Karpas-422 (cell line): ENCODE measurements around the gene SH3GL1. TPM values are rescaled to one million over a fixed set of nuclear protein-coding genes. Genes with fewer than 3 reads are reported as not detected.

Source experiments
- DNase-seq: peaks from one replicate; pipeline ENCODE4 v3.0.0-alpha.2; 2015
- H2AFZ ChIP-seq: fragments of 200-600 bp; sonication (generic); 2 replicates; pipeline ENCODE4 v1.6.1; 2014; ENCODE audit warnings: antibody characterized with exemption, low read length, mixed read lengths
- H3K27ac ChIP-seq: fragments of 200-600 bp; sonication (generic); 2 replicates; pipeline ENCODE4 v1.5.1; 2014; ENCODE audit warnings: mild to moderate bottlenecking, low read length, moderate library complexity
- H3K27me3 ChIP-seq: fragments of 200-600 bp; sonication (generic); 2 replicates; pipeline ENCODE4 v1.6.1; 2014; ENCODE audit warnings: low read length, mixed read lengths
- H3K36me3 ChIP-seq: fragments of 200-600 bp; sonication (generic); 2 replicates; pipeline ENCODE4 v1.6.1; 2014; ENCODE audit warnings: low read length, mixed read lengths; ENCODE audit not compliant: insufficient read depth
- H3K4me1 ChIP-seq: fragments of 200-600 bp; sonication (generic); 2 replicates; pipeline ENCODE4 v1.6.1; 2014; ENCODE audit warnings: mild to moderate bottlenecking, low read length, mixed read lengths
- H3K4me2 ChIP-seq: fragments of 200-600 bp; sonication (generic); 2 replicates; pipeline ENCODE4 v1.6.1; 2014; ENCODE audit warnings: low read length, low read depth, mild to moderate bottlenecking; ENCODE audit not compliant: poor library complexity, severe bottlenecking
- H3K4me3 ChIP-seq: fragments of 200-600 bp; sonication (generic); 2 replicates; pipeline ENCODE4 v1.5.1; 2014; ENCODE audit warnings: mild to moderate bottlenecking, antibody characterized with exemption, low read length, mixed read lengths
- H3K79me2 ChIP-seq: fragments of 200-600 bp; sonication (generic); 2 replicates; pipeline ENCODE4 v1.6.1; 2014; ENCODE audit warnings: mild to moderate bottlenecking, low read length, mixed read lengths
- H3K9ac ChIP-seq: fragments of 200-600 bp; sonication (generic); 2 replicates; pipeline ENCODE4 v1.6.0; 2014; ENCODE audit warnings: low read length
- H3K9me2 ChIP-seq: fragments of 200-600 bp; sonication (generic), shearing (Covaris generic); replicated peaks from 2 replicates; pipeline ENCODE4 v1.6.0; 2014; ENCODE audit warnings: mild to moderate bottlenecking, low read length, moderate library complexity; ENCODE audit not compliant: insufficient read depth
- H3K9me3 ChIP-seq: fragments of 300-700, 200-600 bp; sonication (generic); 2 replicates; pipeline ENCODE4 v1.6.1; 2014; ENCODE audit warnings: low read length, mixed read lengths
- H4K20me1 ChIP-seq: fragments of 200-600 bp; sonication (generic); 2 replicates; pipeline ENCODE4 v1.6.1; 2014; ENCODE audit warnings: mild to moderate bottlenecking, antibody characterized with exemption, low read length, low read depth; ENCODE audit not compliant: insufficient read depth
- total RNA-seq: library from RNA; depleted of rRNA; stranded (reverse); fragments of >200 nt; shearing (Covaris generic); gene quantifications from 2 replicates; pipeline ENCODE4 v1.2.3, GENCODE V29; 2014; ENCODE audit warnings: low replicate concordance

The SH3GL1 gene
- total RNA-seq, 1 experiment from 2014 or later, result 13.4 TPM

DNA sequence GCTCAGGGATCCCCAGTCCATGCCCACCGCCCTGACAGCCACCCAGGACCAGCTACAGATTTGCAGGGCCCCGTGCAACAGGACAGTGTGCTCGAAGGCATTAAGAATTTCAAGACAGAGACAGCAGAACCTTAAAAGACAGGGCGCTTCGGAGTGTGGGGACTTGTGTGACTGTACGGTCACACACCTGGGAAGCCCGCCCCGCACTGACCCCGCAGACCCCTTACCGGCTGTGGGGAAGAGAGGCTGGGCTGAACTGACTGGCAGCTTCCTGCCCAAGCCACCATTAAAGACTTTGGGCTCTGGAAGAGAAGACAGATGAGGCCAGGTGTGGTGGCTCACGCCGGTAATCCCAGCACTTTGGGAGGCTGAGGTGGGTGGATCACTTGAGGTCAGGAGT, 76.1 kb downstream of the SH3GL1 start:
- Histone ChIP-seq H2AFZ (no peak overlapping the region), H3K9me3 (peaks cover 13% of the 10 kb centered on the region)

DNA sequence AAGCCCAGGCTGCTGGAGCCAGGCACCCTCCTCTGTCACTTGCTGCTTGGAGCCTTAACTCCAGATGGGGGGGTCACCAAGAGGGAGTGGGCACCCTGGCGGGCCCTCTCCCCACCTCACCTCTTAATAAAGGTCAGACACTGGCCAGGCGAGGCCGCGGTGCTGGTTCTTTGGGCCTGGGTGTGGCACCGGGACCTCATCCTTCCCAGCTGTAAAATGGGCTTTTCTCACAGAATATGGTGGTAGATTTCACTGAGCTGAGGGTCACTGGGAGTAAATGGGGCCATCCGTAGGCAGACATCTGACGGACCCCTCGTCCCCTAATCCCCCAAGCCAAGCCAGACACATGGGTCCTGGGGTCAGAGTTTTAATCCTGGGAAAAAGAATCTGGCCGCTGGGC, 76.7 kb downstream of the SH3GL1 start:
- Histone ChIP-seq H4K20me1 (no peaks in the 10 kb centered on the region), H3K79me2 (no peaks in the 10 kb centered on the region), H3K27me3 (no peaks in the 10 kb centered on the region), H3K4me2 (no peak overlapping the region), H3K9ac (no peak overlapping the region), H3K4me3 (no peak overlapping the region), H3K9me2 (no peaks in the 10 kb centered on the region), H3K9me3 (peaks cover 15% of the 10 kb centered on the region), H3K4me1 (no peaks in the 10 kb centered on the region), H3K36me3 (no peaks in the 10 kb centered on the region), H2AFZ (no peak overlapping the region), H3K27ac (no peak overlapping the region)
- DNase-seq, result no peak

More for the DNA sequence above, 76.1 kb downstream of the SH3GL1 start:
- Histone ChIP-seq H3K36me3 (no peaks in the 10 kb centered on the region), H3K27me3 (no peaks in the 10 kb centered on the region), H4K20me1 (no peaks in the 10 kb centered on the region), H3K4me3 (no peak overlapping the region), H3K9ac (no peak overlapping the region), H3K9me2 (no peaks in the 10 kb centered on the region), H3K4me1 (no peaks in the 10 kb centered on the region), H3K4me2 (no peak overlapping the region), H3K27ac (no peak overlapping the region), H3K79me2 (no peaks in the 10 kb centered on the region)
- DNase-seq, result no peak

DNA sequence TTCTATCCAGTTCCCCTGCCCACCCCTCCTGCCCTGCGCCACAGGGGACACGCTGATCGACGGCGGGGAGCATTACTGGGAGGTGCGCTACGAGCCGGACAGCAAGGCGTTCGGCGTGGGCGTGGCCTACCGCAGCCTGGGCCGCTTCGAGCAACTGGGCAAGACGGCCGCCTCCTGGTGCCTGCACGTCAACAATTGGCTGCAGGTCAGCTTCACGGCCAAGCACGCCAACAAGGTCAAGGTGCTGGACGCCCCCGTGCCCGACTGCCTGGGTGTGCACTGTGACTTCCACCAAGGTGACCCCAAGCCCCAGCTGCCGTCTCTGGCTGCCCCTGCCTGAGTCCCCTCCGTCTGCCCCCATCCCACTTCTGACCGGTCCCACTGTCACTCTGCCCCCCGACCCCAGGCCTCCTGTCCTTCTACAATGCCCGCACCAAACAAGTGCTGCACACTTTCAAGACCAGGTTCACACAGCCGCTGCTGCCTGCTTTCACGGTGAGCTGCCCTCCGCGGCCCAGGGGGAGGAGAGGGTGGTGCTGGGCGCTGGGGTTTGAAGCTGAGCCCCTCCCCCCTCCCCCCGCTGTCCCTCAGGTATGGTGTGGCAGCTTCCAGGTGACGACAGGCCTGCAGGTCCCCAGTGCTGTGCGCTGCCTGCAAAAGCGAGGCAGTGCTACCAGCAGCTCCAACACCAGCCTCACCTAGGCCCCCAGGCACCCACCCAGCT, 77.2 kb downstream of the SH3GL1 start:
- H3K9me2 ChIP-seq, result no peaks in the 10 kb centered on the region
- H3K4me1 ChIP-seq, result no peaks in the 10 kb centered on the region
- H3K27me3 ChIP-seq, result no peaks in the 10 kb centered on the region
- DNase-seq, result no peak
- no peaks in the 10 kb centered on the region for H3K79me2 ChIP-seq
- H2AFZ ChIP-seq, result no peak overlapping the region
- H4K20me1 ChIP-seq, result no peaks in the 10 kb centered on the region
- no peaks in the 10 kb centered on the region for H3K36me3 ChIP-seq
- no peak overlapping the region for H3K4me3 ChIP-seq
- no peak overlapping the region for H3K4me2 ChIP-seq
- H3K9me3 ChIP-seq, result peaks cover 15% of the 10 kb centered on the region
- H3K9ac ChIP-seq, result no peak overlapping the region
- no peak overlapping the region for H3K27ac ChIP-seq

DNA sequence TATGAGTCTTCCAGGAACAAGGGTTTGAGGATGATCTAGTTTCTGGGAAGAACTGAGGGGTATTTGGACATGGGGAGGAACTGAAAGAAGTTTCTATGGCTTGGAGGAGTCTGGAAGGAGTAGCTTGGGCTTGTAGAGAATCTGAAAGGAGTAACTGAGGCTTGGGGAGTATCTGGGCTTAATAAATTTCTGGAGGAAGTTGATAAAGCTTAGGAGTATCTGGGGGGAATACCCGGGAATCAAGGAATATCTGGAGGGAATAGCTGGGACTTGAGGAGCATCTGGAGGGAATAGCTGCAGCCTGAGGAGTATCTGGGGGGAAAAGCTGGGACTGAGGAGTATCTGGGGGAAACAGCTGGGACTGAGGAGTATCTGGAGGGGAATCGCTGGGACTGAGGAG, 79.9 kb downstream of the SH3GL1 start:
- Histone ChIP-seq H3K4me3 (no peak overlapping the region), H3K79me2 (no peaks in the 10 kb centered on the region), H3K9me2 (no peaks in the 10 kb centered on the region), H3K4me1 (no peaks in the 10 kb centered on the region), H3K36me3 (no peaks in the 10 kb centered on the region), H3K27ac (no peak overlapping the region), H3K27me3 (no peaks in the 10 kb centered on the region), H3K4me2 (no peak overlapping the region), H2AFZ (no peak overlapping the region), H3K9me3 (peaks cover 15% of the 10 kb centered on the region), H3K9ac (no peak overlapping the region), H4K20me1 (no peaks in the 10 kb centered on the region)
- no peak for DNase-seq

DNA sequence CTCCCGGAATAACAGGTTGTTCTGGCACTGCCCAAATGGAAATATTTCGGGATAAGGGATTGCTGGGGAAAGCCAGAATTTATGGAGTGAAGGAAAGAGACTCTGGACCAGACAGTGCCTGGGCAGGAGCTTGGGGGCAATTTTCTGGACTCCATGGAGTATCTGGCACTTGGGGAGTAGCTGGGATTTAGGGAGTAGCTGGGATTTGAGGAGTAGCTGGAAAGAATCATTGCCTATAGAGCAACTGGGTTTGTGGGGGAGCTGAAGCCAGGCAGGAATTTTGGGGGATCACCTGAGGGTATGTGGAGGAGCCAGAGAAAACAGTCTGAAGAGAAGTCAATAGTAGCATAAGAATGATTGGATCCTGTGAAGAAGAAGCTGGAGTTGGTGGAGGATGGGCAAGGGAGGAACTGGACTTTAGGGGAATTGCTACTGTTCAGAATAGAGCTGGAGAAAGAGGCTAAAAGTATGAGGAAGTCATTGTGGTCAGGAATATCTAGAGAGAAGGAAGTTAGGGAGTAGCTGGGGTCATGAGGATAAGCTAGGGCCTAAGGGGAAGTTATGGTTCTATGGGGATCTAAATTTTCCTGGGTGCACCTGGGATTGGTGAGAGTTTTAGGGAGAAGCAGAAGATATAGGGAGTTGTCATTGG, 81.2 kb downstream of the SH3GL1 start:
- Histone ChIP-seq H3K27ac (no peak overlapping the region), H2AFZ (no peak overlapping the region), H3K9me3 (peaks cover 15% of the 10 kb centered on the region), H3K27me3 (no peaks in the 10 kb centered on the region), H3K9ac (no peak overlapping the region), H3K4me3 (no peak overlapping the region), H3K79me2 (no peaks in the 10 kb centered on the region), H3K9me2 (no peaks in the 10 kb centered on the region), H4K20me1 (no peaks in the 10 kb centered on the region), H3K36me3 (no peaks in the 10 kb centered on the region), H3K4me2 (no peak overlapping the region), H3K4me1 (no peaks in the 10 kb centered on the region)
- DNase-seq, result no peak

DNA sequence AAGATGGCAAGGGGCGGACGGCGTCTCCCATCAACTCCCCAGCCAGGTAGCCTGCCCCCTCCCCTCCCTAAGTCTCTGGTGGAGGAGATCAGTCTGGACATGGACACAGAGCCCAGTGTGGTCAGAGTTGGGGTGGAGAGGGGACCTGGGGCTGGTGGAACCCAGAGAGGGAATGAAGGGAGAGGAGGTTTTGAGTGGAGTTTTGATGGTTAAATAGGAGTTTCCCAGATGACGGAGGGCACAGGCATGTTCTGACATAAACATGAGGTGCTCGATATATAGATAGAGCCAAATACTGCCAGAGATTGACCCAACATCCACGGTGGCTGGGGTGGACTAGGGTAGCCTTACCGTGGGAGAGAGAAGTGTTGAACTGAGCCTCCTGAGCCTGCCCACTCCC, 81.9 kb downstream of the SH3GL1 start:
- Histone ChIP-seq H3K36me3 (no peaks in the 10 kb centered on the region), H4K20me1 (no peaks in the 10 kb centered on the region), H3K9ac (no peak overlapping the region), H3K27me3 (no peaks in the 10 kb centered on the region), H3K27ac (no peak overlapping the region), H2AFZ (no peak overlapping the region), H3K9me2 (no peaks in the 10 kb centered on the region), H3K79me2 (no peaks in the 10 kb centered on the region), H3K4me3 (no peak overlapping the region), H3K4me1 (no peaks in the 10 kb centered on the region), H3K4me2 (no peak overlapping the region), H3K9me3 (peaks cover 15% of the 10 kb centered on the region)
- DNase-seq, result no peak

DNA sequence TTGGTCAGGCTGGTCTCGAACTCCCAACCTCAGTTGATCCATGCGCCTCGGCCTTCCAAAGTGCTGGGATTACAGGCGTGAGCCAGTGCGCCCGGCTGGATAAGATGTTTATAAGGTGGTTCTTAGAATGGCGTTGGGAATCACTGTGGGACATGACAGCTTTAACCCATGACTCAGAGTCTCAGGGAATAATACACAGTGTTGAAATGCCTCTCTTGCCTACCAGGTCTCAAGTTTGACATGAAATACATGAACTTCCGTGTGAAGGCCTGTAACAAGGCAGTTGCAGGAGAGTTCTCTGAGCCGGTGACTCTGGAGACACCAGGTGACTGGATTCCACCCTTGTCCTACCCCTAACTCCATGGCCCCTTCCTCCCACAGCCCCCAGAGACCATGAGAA, 83.4 kb downstream of the SH3GL1 start:
- Histone ChIP-seq H3K4me2 (no peak overlapping the region), H3K9ac (no peak overlapping the region), H3K4me3 (no peak overlapping the region), H3K79me2 (no peaks in the 10 kb centered on the region), H2AFZ (no peak overlapping the region), H3K27ac (no peak overlapping the region), H3K27me3 (no peaks in the 10 kb centered on the region), H3K4me1 (no peaks in the 10 kb centered on the region), H3K9me3 (peaks cover 15% of the 10 kb centered on the region), H3K36me3 (no peaks in the 10 kb centered on the region), H4K20me1 (no peaks in the 10 kb centered on the region), H3K9me2 (no peaks in the 10 kb centered on the region)
- DNase-seq, result no peak

DNA sequence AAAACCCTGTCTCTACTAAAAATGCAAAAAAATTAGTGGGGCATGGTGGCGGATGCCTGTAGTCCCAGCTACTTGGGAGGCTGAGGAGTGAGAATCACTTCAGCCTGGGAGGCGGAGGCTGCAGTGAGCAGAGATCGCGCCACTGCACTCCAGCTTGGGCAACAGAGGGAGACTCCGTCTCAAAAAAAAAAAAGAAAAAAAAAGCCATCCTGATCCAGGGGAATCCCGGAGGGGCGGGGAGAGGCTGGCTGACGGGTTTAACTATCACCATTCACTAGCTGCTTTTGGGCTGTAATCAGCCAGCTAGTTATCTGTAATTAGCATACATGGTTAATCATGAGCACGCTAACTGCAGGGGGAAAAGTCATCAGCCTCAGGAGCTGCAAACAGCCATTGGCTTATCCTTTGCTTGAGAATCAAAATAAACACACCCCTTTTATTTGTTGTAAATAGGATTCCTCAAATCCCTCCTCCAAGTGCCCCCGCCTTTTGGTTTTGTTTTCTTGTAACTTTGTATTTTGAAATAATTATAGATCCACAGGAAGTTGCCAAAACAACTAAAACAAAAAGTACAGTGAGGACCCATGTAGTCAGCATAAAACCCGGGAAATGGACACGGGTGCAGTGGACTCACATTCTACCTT, 86.4 kb downstream of the SH3GL1 start:
- H3K4me2 ChIP-seq, result no peak overlapping the region
- no peak overlapping the region for H3K9ac ChIP-seq
- no peak overlapping the region for H3K4me3 ChIP-seq

More for the DNA sequence above, 86.4 kb downstream of the SH3GL1 start:
- no peaks in the 10 kb centered on the region for H3K27me3 ChIP-seq
- no peaks in the 10 kb centered on the region for H3K79me2 ChIP-seq
- no peaks in the 10 kb centered on the region for H3K36me3 ChIP-seq
- no peak overlapping the region for H3K27ac ChIP-seq
- no peak for DNase-seq
- H2AFZ ChIP-seq, result no peak overlapping the region
- H3K4me1 ChIP-seq, result no peaks in the 10 kb centered on the region
- no peaks in the 10 kb centered on the region; the same call in 1 of the 2 replicates for H3K9me3 ChIP-seq
- no peaks in the 10 kb centered on the region for H4K20me1 ChIP-seq
- no peaks in the 10 kb centered on the region for H3K9me2 ChIP-seq
